Keratinocyte (primary cell): Measurements from ENCODE around the gene PRR7. TPM values are rescaled to one million over a fixed set of nuclear protein-coding genes. Genes with fewer than 3 reads are reported as not detected.

Source experiments
- DNase-seq: peaks from one replicate; pipeline ENCODE4 v3.0.0-alpha.2; 2011; ENCODE audit warnings: low read depth, missing footprints, low spot score
- FAIRE-seq: peaks from 2 replicates; lab custom pipeline; 2011; peaks lifted over from hg19 to GRCh38; lab: Jason Lieb, UNC
- H2AFZ ChIP-seq: 2 replicates; pipeline ENCODE4 v1.6.0; 2012; ENCODE audit warnings: low read length, control low read depth, inconsistent platforms; ENCODE audit not compliant: control insufficient read depth
- H3K27ac ChIP-seq: 2 replicates; pipeline ENCODE4 v1.5.1; 2011; ENCODE audit warnings: low read length; ENCODE audit not compliant: control insufficient read depth, insufficient read depth
- H3K27me3 ChIP-seq: 3 replicates; pipeline ENCODE4 v1.6.0; 2011; ENCODE audit warnings: low read length; ENCODE audit not compliant: control insufficient read depth, insufficient read depth; ENCODE audit errors: extremely low read depth
- H3K36me3 ChIP-seq, 2 experiments: 2 replicates in 1 of 2; 3 replicates in 1 of 2; pipeline ENCODE4 v1.5.1; 2011; ENCODE audit warnings: low read length in 2 of 2, mild to moderate bottlenecking in 1 of 2; ENCODE audit not compliant: control insufficient read depth in 2 of 2, insufficient read depth in 2 of 2; ENCODE audit errors: extremely low read depth in 1 of 2
- H3K4me1 ChIP-seq: 3 replicates; pipeline ENCODE4 v1.5.1; 2011; ENCODE audit warnings: low read length; ENCODE audit not compliant: control insufficient read depth, insufficient read depth; ENCODE audit errors: extremely low read depth
- H3K4me2 ChIP-seq: 3 replicates; pipeline ENCODE4 v1.6.0; 2011; ENCODE audit warnings: low read depth, low read length; ENCODE audit not compliant: control insufficient read depth, insufficient read depth; ENCODE audit errors: extremely low read depth
- H3K4me3 ChIP-seq, 3 experiments: fragments of 200-600 bp in 1 of 3; sonication (generic) in 1 of 3; 2 replicates in 2 of 3; 3 replicates in 1 of 3; pipeline ENCODE4 v1.5.1; 2011 to 2016; ENCODE audit warnings: low read length in 3 of 3, mild to moderate bottlenecking in 3 of 3, control low read depth in 2 of 3, inconsistent platforms in 1 of 3, low read depth in 1 of 3, mixed read lengths in 1 of 3, mixed run types in 1 of 3, moderate library complexity in 1 of 3; ENCODE audit not compliant: control insufficient read depth in 2 of 3, insufficient read depth in 2 of 3; ENCODE audit errors: extremely low read depth in 1 of 3
- H3K79me2 ChIP-seq: 2 replicates; pipeline ENCODE4 v1.6.0; 2012; ENCODE audit warnings: low read length; ENCODE audit not compliant: control insufficient read depth, insufficient read depth
- H3K9ac ChIP-seq: 3 replicates; pipeline ENCODE4 v1.6.0; 2011; ENCODE audit warnings: low read length; ENCODE audit not compliant: control insufficient read depth, insufficient read depth; ENCODE audit errors: extremely low read depth
- H3K9me1 ChIP-seq: 3 replicates; pipeline ENCODE4 v1.6.0; 2011; ENCODE audit warnings: low read length; ENCODE audit not compliant: control insufficient read depth, insufficient read depth; ENCODE audit errors: extremely low read depth
- H3K9me3 ChIP-seq: 2 replicates; pipeline ENCODE4 v1.5.1; 2012; ENCODE audit warnings: low read depth, low read length; ENCODE audit not compliant: control insufficient read depth
- H4K20me1 ChIP-seq: 3 replicates; pipeline ENCODE4 v1.6.0; 2011; ENCODE audit warnings: low read length; ENCODE audit not compliant: control insufficient read depth, insufficient read depth; ENCODE audit errors: extremely low read depth
- CTCF ChIP-seq, 3 experiments: IDR thresholded peaks in 1 of 3; conservative IDR thresholded peaks in 1 of 3; optimal IDR thresholded peaks in 1 of 3; 2 replicates in 2 of 3; 3 replicates in 1 of 3; pipeline versions ENCODE3 to v1.5.1; 2011; ENCODE audit warnings: low read length in 3 of 3, mild to moderate bottlenecking in 3 of 3, moderate library complexity in 2 of 3, control low read depth in 1 of 3, inconsistent platforms in 1 of 3; ENCODE audit not compliant: insufficient read depth in 2 of 3; ENCODE audit errors: extremely low read depth in 1 of 3
- EZH2 ChIP-seq: IDR thresholded peaks from one replicate; pipeline ENCODE4 v1.6.1; 2012; ENCODE audit warnings: inconsistent platforms, mild to moderate bottlenecking, low read length, moderate library complexity
- dilution Hi-C: fragments of 300-500 bp; cut with MboI; formaldehyde crosslinking; loops from one replicate; pipeline ENCODE4 v1.7.0; 2020; ENCODE audit warnings: low sequenced_read_pairs; ENCODE audit not compliant: extremely low pct_ligation_motif_present
- polyA plus RNA-seq, 5 experiments: library from polyadenylated mRNA; depleted of rRNA in 3 of 5; stranded (reverse) in 3 of 5; stranded (forward) in 1 of 5; unstranded in 1 of 5; fragments of >200 nt; gene quantifications; 1 replicate in 1 of 5; 2 replicates in 3 of 5; 3 replicates in 1 of 5; pipeline versions ENCODE4 v1.2.1 to v1.2.3, GENCODE V29; 2011 to 2012; ENCODE audit warnings: missing spikeins in 2 of 5, low read depth in 1 of 5, low replicate concordance in 1 of 5

The PRR7 gene
- polyA plus RNA-seq, 1 donor (not counting 4 experiments of a cell fraction or from before 2014, with no cell fraction given) = 1.1 TPM

GRCh38 chr5:177399997-177400868, 46.4 kb upstream of the PRR7 start, which contains the start of gene PFN3:
TSS of gene PFN3 (minus strand) at chr5:177400661. CDS start at chr5:177400576, 85 bp downstream.
- H3K9me1 ChIP-seq = no peaks in the 10 kb centered on the region
- FAIRE-seq = no peak
- H3K9ac ChIP-seq = no peak within 1 kb of the TSS
- no peaks in the 10 kb centered on the region for H3K79me2 ChIP-seq
- H3K27me3 ChIP-seq = no peaks in the 10 kb centered on the region
- H3K4me1 ChIP-seq = peaks cover 11% of the 10 kb centered on the region
- no peaks in the 10 kb centered on the region for H3K9me3 ChIP-seq
- H3K36me3 ChIP-seq = no peaks in the 10 kb centered on the region
- TF ChIP-seq CTCF (optimal IDR thresholded peaks at IDR 0.05 in 1 of 3, IDR thresholded peaks at IDR 0.05 in 1 of 3, conservative IDR thresholded peaks at IDR 0.05 in 1 of 3; ENCODE audit: extremely low read depth in 1 of 3, insufficient read depth in 2 of 3, low read length in 3 of 3) (no peak), EZH2 (no peak)
- H4K20me1 ChIP-seq = no peaks in the 10 kb centered on the region
- dilution Hi-C loops = no loop called here
- no peak within 1 kb of the TSS for H3K4me3 ChIP-seq
- no peak within 1 kb of the TSS for H3K27ac ChIP-seq
- no peak for DNase-seq
- no peak within 1 kb of the TSS for H3K4me2 ChIP-seq
- no peak within 1 kb of the TSS for H2AFZ ChIP-seq

GRCh38 chr5:177402271-177403043, 44.2 kb upstream of the PRR7 start:
- peak; percentile 44 for DNase-seq
- peak overlapping the region; percentile 68 for H3K9ac ChIP-seq
- TF ChIP-seq EZH2 = no peak
- TF ChIP-seq CTCF (optimal IDR thresholded peaks at IDR 0.05 in 1 of 3, IDR thresholded peaks at IDR 0.05 in 1 of 3, conservative IDR thresholded peaks at IDR 0.05 in 1 of 3; ENCODE audit: extremely low read depth in 1 of 3, insufficient read depth in 2 of 3, low read length in 3 of 3) = peak in 2 of 3 experiments; percentile 74 to 82
- no peaks in the 10 kb centered on the region for H3K79me2 ChIP-seq
- peak overlapping the region; percentile 67 for H3K4me2 ChIP-seq
- peaks cover 11% of the 10 kb centered on the region for H3K4me1 ChIP-seq
- H3K9me3 ChIP-seq = no peaks in the 10 kb centered on the region
- H3K36me3 ChIP-seq = no peaks in the 10 kb centered on the region
- H3K27me3 ChIP-seq = no peaks in the 10 kb centered on the region
- H3K4me3 ChIP-seq = peak overlapping the region; percentile 50 to 79 (median 71)
- peak overlapping the region; percentile 89 for H2AFZ ChIP-seq
- H4K20me1 ChIP-seq = no peaks in the 10 kb centered on the region
- no peaks in the 10 kb centered on the region for H3K9me1 ChIP-seq
- dilution Hi-C loops = no loop called here
- peak overlapping the region; percentile 19 for H3K27ac ChIP-seq
- FAIRE-seq = peak; percentile 88
